SH-SY5Y (cell line): ENCODE results near the gene EMP2.

Experiments
- GATA2 ChIP-seq: IDR thresholded peaks from 2 replicates; pipeline ENCODE4 v1.6.1; 2011; ENCODE audit warnings: mild to moderate bottlenecking, low read depth, low read length
- GATA3 ChIP-seq: IDR thresholded peaks from 2 replicates; pipeline ENCODE4 v1.6.1; 2011; ENCODE audit warnings: low read depth, mild to moderate bottlenecking, low read length, moderate library complexity

GRCh38 chr16:10583269-10583668 lies 2.9 kb upstream of the EMP2 start:
- TF ChIP-seq GATA3 = no peak
- TF ChIP-seq GATA2 = no peak
